ENCODE data around the gene RSBN1L.

GRCh38 chr7:77757589-77757988 lies 61.3 kb downstream of the RSBN1L start:
- TF ChIP-seq OSR1 (CRISPR knock-in tag; IDR thresholded peaks at IDR 0.05) (no peak), RARB (CRISPR knock-in tag; IDR thresholded peaks at IDR 0.05) (no peak), ZC3H10 (CRISPR knock-in tag; IDR thresholded peaks at IDR 0.05) (no peak), ZNF70 (CRISPR knock-in tag; IDR thresholded peaks at IDR 0.05) (no peak), ZFP30 (CRISPR knock-in tag; IDR thresholded peaks at IDR 0.05) (no peak), GLIS3 (CRISPR knock-in tag; IDR thresholded peaks at IDR 0.05) (no peak), PATZ1 (CRISPR knock-in tag; IDR thresholded peaks at IDR 0.05; ENCODE audit: borderline replicate concordance) (no peak), ZFP3 (CRISPR knock-in tag; IDR thresholded peaks at IDR 0.05) (no peak), BACH2 (CRISPR knock-in tag; IDR thresholded peaks at IDR 0.05; ENCODE audit: borderline replicate concordance) (no peak)

Measured in SK-N-SH treated with all-trans-retinoic acid at 6 μM for 48 hours (cell line).